OCI-LY3 (cell line): Measurements from ENCODE around the gene TBX18.

ENCODE experiments used
- EZH2phosphoT487 ChIP-seq: fragments of 200-600 bp; shearing (Covaris generic); IDR thresholded peaks from 2 replicates; pipeline ENCODE4 v1.6.1; 2018; ENCODE audit warnings: antibody characterized with exemption, mixed run types, low read depth
- TF ChIP-seq, protein P1 (sequence below): fragments of 200-600, 300-600 bp; sonication (generic); IDR thresholded peaks from 2 replicates; pipeline ENCODE4 v1.5.1; 2014; ENCODE audit warnings: antibody characterized with exemption, low read length, low read depth

DNA sequence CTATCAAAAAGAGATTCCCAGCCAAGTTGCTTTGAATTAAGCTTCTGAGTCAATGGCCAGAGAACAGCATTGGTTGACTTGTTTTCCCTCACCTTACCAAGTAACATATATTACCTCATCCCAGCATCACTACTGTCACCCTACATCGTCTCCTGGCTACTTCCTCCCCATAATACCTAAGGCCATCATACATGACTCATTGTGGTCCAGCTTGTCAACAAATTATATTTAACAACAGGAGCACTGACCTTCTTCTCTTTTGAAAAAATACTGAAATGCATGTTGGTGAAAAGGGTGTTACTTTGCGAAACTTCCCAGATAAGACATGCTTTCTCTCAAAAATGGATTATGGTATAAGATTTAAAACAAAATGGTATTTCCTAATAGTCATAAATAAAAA is 106.9 kb downstream of the TBX18 start:
- TF ChIP-seq, protein P1, sequence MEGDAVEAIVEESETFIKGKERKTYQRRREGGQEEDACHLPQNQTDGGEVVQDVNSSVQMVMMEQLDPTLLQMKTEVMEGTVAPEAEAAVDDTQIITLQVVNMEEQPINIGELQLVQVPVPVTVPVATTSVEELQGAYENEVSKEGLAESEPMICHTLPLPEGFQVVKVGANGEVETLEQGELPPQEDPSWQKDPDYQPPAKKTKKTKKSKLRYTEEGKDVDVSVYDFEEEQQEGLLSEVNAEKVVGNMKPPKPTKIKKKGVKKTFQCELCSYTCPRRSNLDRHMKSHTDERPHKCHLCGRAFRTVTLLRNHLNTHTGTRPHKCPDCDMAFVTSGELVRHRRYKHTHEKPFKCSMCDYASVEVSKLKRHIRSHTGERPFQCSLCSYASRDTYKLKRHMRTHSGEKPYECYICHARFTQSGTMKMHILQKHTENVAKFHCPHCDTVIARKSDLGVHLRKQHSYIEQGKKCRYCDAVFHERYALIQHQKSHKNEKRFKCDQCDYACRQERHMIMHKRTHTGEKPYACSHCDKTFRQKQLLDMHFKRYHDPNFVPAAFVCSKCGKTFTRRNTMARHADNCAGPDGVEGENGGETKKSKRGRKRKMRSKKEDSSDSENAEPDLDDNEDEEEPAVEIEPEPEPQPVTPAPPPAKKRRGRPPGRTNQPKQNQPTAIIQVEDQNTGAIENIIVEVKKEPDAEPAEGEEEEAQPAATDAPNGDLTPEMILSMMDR = no peak
- TF ChIP-seq EZH2phosphoT487 = no peak
